Tibial nerve (tissue), 4 donors: ENCODE results near the gene SPATA19. TPM values are rescaled to one million over a fixed set of nuclear protein-coding genes. Genes with fewer than 3 reads are reported as not detected.

Experiments
- DNase-seq, 2 donors: peaks; one replicate each; pipeline ENCODE4 v3.0.0-alpha.2; 2019; ENCODE audit warnings: low spot score in 2 of 2
- H3K27ac ChIP-seq, 4 donors: fragments of 200-600 bp; sonication (generic) in 3 of 4; one replicate each; pipeline ENCODE4 v1.5.1; 2017 to 2019; ENCODE audit warnings: mild to moderate bottlenecking in 1 of 4
- H3K27me3 ChIP-seq, 2 donors: fragments of 200-600 bp; sonication (generic) in 1 of 2; one replicate each; pipeline versions ENCODE4 v1.5.1 to v1.6.0; 2017 to 2019
- H3K36me3 ChIP-seq, 3 donors: fragments of 200-600 bp; sonication (generic); one replicate each; pipeline ENCODE4 v1.5.1; 2018 to 2019
- H3K4me1 ChIP-seq, 4 donors: fragments of 200-600 bp; sonication (generic) in 3 of 4; one replicate each; pipeline ENCODE4 v1.5.1; 2017 to 2019
- H3K4me3 ChIP-seq, 4 donors: fragments of 200-600 bp; sonication (generic) in 3 of 4; one replicate each; pipeline ENCODE4 v1.5.1; 2017 to 2019; ENCODE audit warnings: mild to moderate bottlenecking in 1 of 4, moderate library complexity in 1 of 4
- H3K9me3 ChIP-seq, 4 donors: fragments of 200-600 bp; sonication (generic) in 3 of 4; one replicate each; pipeline ENCODE4 v1.5.1; 2017 to 2019
- CTCF ChIP-seq, 5 experiments: fragments of 200-600 bp in 3 of 5; fragments of 450-650 bp in 2 of 5; sonication (generic) in 3 of 5; IDR thresholded peaks; one replicate each; pipeline ENCODE4 v1.5.1; 2016 to 2019; ENCODE audit warnings: antibody characterized with exemption in 5 of 5, mild to moderate bottlenecking in 3 of 5, moderate library complexity in 2 of 5
- EP300 ChIP-seq, 2 donors: sonication (generic); formaldehyde crosslinking; IDR thresholded peaks; one replicate each; pipeline ENCODE4 v1.6.1; 2017; ENCODE audit warnings: antibody characterized with exemption in 2 of 2, mild to moderate bottlenecking in 1 of 2
- POLR2A ChIP-seq, 2 donors: fragments of 450-650 bp; IDR thresholded peaks; one replicate each; pipeline ENCODE4 v1.6.1; 2017; ENCODE audit warnings: antibody characterized with exemption in 2 of 2, mild to moderate bottlenecking in 2 of 2, moderate library complexity in 2 of 2
- WGBS, 2 donors: methylation state at CpG; one replicate each; pipeline ENCODE4 v1.1.5; 2018; 5-methylcytosine and 5-hydroxymethylcytosine counted together
- total RNA-seq, 4 donors: library from RNA; depleted of rRNA; stranded (reverse); fragments of >200 nt; gene quantifications; one replicate each; pipeline ENCODE4 v1.1.0, GENCODE V29; 2016

SPATA19 gene
- total RNA-seq, 4 donors from 2014 or later: not detected

GRCh38 chr11:133808393-133809140, 36.7 kb downstream of the SPATA19 start:
- no peak overlapping the region for H3K4me3 ChIP-seq
- H3K27me3 ChIP-seq: no peaks in the 10 kb centered on the region
- no peak for DNase-seq
- no peaks in the 10 kb centered on the region for H3K36me3 ChIP-seq
- no peak overlapping the region for H3K27ac ChIP-seq
- no peaks in the 10 kb centered on the region for H3K9me3 ChIP-seq
- no peak for TF ChIP-seq CTCF (IDR thresholded peaks at IDR 0.05)
- no peak for TF ChIP-seq POLR2A (IDR thresholded peaks at IDR 0.05)
- TF ChIP-seq EP300 (IDR thresholded peaks at IDR 0.05): no peak
- peaks cover 0 to 25% (median 0%) of the 10 kb centered on the region in 4 donors for H3K4me1 ChIP-seq
- WGBS, 2 donors: 49 to 51% methylated on average over 13 of the region's 13 CpGs

DNA sequence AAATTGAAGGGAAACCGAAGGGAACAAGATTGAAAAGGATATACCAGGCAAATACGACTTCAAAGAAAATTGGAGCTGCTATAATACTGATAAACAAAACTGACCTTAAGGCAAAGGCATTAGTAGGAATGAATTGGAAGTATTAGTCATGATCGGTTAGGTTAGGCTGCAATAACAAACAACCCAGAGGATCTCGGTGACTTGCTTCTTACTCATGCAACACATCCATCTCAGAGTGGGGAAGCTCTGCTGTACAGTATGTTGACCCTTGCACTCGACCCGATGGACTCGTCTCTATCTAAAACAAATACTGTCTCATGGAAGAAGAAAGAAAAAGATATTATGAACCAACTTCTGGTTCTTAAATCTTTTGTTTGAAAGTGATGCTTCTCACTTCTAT, 42.3 kb downstream of the SPATA19 start:
- Histone ChIP-seq H3K27me3 (no peaks in the 10 kb centered on the region), H3K4me3 (no peak overlapping the region), H3K9me3 (no peaks in the 10 kb centered on the region), H3K36me3 (no peaks in the 10 kb centered on the region), H3K27ac (no peak overlapping the region), H3K4me1 (no peaks in the 10 kb centered on the region)
- TF ChIP-seq EP300 (IDR thresholded peaks at IDR 0.05): no peak
- TF ChIP-seq CTCF (IDR thresholded peaks at IDR 0.05): no peak
- no peak for TF ChIP-seq POLR2A (IDR thresholded peaks at IDR 0.05)
- 74 to 81% methylated on average over 7 of the region's 7 CpGs for WGBS, 2 donors
- no peak for DNase-seq

DNA sequence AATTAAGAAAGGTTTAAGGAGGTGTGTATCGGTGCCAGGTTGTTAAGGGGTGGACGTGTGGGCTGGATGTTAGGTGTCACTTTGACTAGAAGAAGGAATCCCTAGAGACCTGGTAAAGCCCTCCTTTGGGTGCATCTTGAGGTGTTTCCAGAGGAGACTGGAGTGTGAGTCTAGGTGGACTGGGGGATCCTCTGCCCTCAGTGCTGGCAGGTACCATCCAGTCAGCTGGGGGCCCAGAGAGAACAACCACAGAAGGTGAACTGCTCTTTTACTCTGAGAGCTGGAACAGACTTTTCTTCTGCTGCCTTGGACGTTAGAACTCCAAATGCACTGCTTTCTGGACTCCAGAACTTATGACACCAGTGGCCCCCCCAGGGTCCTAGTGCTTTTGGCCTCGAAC, 44.0 kb downstream of the SPATA19 start:
- 82 to 83% methylated on average over 4 of the region's 4 CpGs for WGBS, 2 donors
- Histone ChIP-seq H3K9me3 (no peaks in the 10 kb centered on the region), H3K4me3 (no peak overlapping the region), H3K36me3 (no peaks in the 10 kb centered on the region), H3K27me3 (no peaks in the 10 kb centered on the region), H3K27ac (no peak overlapping the region), H3K4me1 (no peaks in the 10 kb centered on the region)
- no peak for TF ChIP-seq POLR2A (IDR thresholded peaks at IDR 0.05)
- no peak for TF ChIP-seq CTCF (IDR thresholded peaks at IDR 0.05)
- TF ChIP-seq EP300 (IDR thresholded peaks at IDR 0.05): no peak
- no peak for DNase-seq

DNA sequence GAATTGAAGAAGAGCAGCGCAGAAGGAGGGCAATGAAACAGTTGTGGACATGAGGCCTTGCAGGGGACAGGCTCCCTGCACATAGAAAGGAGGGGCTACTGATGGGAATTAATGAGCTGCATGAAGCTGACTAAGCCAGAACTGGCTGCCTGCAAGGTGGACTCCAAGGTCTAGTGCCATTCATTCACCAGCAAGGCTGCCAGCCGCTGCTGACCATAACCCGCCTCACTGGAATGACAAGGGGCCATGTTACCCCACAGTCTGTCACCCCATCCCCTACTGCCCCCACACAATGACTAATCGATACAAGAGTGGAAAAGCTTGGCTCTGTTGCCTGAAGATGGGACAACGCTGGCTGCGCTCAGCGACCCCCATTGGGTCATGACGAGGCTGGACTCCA, 44.6 kb downstream of the SPATA19 start:
- peaks cover 0 to under 1% (median 0%) of the 10 kb centered on the region in 4 donors for H3K9me3 ChIP-seq
- 91 to 96% methylated on average over 8 of the region's 8 CpGs for WGBS, 2 donors
- TF ChIP-seq CTCF (IDR thresholded peaks at IDR 0.05) (no peak), EP300 (IDR thresholded peaks at IDR 0.05) (no peak), POLR2A (IDR thresholded peaks at IDR 0.05) (no peak)

DNA sequence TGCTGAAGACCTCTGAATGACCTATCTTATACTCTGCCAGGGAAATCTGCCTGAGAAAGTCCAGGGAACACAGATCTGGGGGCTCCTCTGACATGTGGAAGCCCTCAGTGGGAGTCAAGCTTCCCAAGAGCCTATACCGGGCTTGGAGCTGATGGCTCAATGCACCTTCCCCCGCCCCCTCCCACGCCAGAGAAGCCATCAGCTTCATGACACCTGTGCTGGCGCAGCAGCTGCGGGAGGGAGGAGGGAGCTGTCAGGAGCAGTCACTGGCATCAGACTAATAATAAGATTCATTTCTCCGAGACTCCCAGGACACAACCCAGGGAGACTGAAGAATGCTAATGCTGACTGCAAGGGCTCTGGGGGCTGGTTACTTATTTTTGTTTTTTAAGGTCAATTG, 47.8 kb downstream of the SPATA19 start:
- Histone ChIP-seq H3K27ac (no peak overlapping the region), H3K36me3 (no peaks in the 10 kb centered on the region), H3K9me3 (peaks cover 0 to 20% (median 0%) of the 10 kb centered on the region in 4 donors), H3K4me1 (no peaks in the 10 kb centered on the region), H3K27me3 (no peaks in the 10 kb centered on the region), H3K4me3 (no peak overlapping the region)
- 55 to 62% methylated on average over 3 to 6 of the region's 6 CpGs for WGBS, 2 donors
- TF ChIP-seq EP300 (IDR thresholded peaks at IDR 0.05): no peak
- no peak for TF ChIP-seq POLR2A (IDR thresholded peaks at IDR 0.05)
- TF ChIP-seq CTCF (IDR thresholded peaks at IDR 0.05): no peak
- DNase-seq: no peak

More for the DNA sequence above, 44.6 kb downstream of the SPATA19 start:
- no peak overlapping the region for H3K4me3 ChIP-seq
- H3K27ac ChIP-seq: no peak overlapping the region
- no peaks in the 10 kb centered on the region for H3K27me3 ChIP-seq
- H3K4me1 ChIP-seq: no peaks in the 10 kb centered on the region
- no peak for DNase-seq
- H3K36me3 ChIP-seq: no peaks in the 10 kb centered on the region
